ENCODE measurements around the gene ABHD6.

DNA sequence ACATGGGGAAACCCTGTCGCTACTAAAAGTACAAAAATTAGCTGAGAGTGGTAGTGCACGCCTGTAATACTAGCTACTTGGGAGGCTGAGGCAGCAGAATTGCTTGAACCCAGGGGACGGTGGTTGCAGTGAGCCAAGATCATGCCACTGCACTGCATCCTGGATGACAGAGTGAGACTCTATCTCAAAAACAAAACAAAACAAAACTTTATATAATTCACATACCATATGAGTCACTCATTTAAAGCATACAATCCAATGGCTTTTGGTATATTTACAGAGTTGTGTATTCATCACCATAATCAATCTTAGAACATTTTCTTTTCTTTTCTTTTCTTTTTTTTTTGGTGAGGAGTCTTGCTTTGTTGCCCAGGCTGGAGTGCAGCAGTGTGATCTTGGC, 103.8 kb downstream of the ABHD6 start:
- TF ChIP-seq ZFX (CRISPR knock-in tag; IDR thresholded peaks at IDR 0.05) (no peak), CTCF (IDR thresholded peaks at IDR 0.05 in 2 of 3, conservative IDR thresholded peaks at IDR 0.05 in 1 of 3; ENCODE audit: insufficient read depth in 2 of 3, low read depth in 1 of 3, low read length in 3 of 3) (no peak), ESRRA (IDR thresholded peaks at IDR 0.05; ENCODE audit: borderline replicate concordance, low read depth) (no peak), ZNF253 (CRISPR knock-in tag; conservative IDR thresholded peaks at IDR 0.05) (no peak), EP300 (IDR thresholded peaks at IDR 0.05; ENCODE audit: low read length) (no peak), ZNF12 (CRISPR knock-in tag; IDR thresholded peaks at IDR 0.05) (no peak), ZNF830 (CRISPR knock-in tag; IDR thresholded peaks at IDR 0.05) (no peak), EZH2 (IDR thresholded peaks at IDR 0.05; ENCODE audit: borderline replicate concordance, low read depth, low read length) (no peak), ZNF274 (IDR thresholded peaks at IDR 0.05; ENCODE audit: borderline replicate concordance, low read depth, low read length) (no peak), SMAD4 (CRISPR knock-in tag; conservative IDR thresholded peaks at IDR 0.05) (no peak)

Measured in K562 (cell line).